A673 (cell line): ENCODE results near the gene GRID1. TPM values are rescaled to one million over a fixed set of nuclear protein-coding genes. Genes with fewer than 3 reads are reported as not detected.

Source experiments
- BruUV-seq: library from RNA; stranded (reverse); fragments of 400-500 nt; replicated peaks from 2 replicates; lab custom pipeline; 2021; lab: Mats Ljungman, UMichigan
- CTCF ChIA-PET: fragments of 300-600 bp; sonication (Branson Sonifier 250); formaldehyde crosslinking; loops from one replicate; lab custom pipeline; 2022; ENCODE audit warnings: antibody characterized with exemption; lab: Charles Lee
- POLR2A ChIA-PET: fragments of 300-600 bp; sonication (Branson Sonifier 250); formaldehyde crosslinking; loops from one replicate; lab custom pipeline; 2022; ENCODE audit warnings: antibody characterized with exemption; ENCODE audit not compliant: low non-redundant PET; lab: Charles Lee
- DNase-seq: peaks from one replicate; pipeline ENCODE4 v3.0.0-alpha.2; 2015; ENCODE audit warnings: low spot score
- H3K27ac ChIP-seq: fragments of 200-600 bp; sonication (generic); 2 replicates; pipeline ENCODE4 v1.5.1; 2016; ENCODE audit warnings: mixed run types, low read depth, mild to moderate bottlenecking, mixed read lengths, antibody characterized with exemption, low read length; ENCODE audit not compliant: poor library complexity, severe bottlenecking
- H3K27me3 ChIP-seq: fragments of 200-600 bp; sonication (generic); replicated peaks from 2 replicates; pipeline ENCODE4 v1.6.1; 2017; ENCODE audit warnings: mixed run types, low read depth, mild to moderate bottlenecking, mixed read lengths, antibody characterized with exemption, low read length; ENCODE audit not compliant: insufficient read depth, poor library complexity
- H3K36me3 ChIP-seq: fragments of 200-600 bp; sonication (generic); 2 replicates; pipeline ENCODE4 v1.6.1; 2016; ENCODE audit warnings: mixed run types, mild to moderate bottlenecking, mixed read lengths, antibody characterized with exemption, low read length; ENCODE audit not compliant: insufficient read depth, poor library complexity, severe bottlenecking
- H3K4me1 ChIP-seq: fragments of 200-600 bp; sonication (generic); 2 replicates; pipeline ENCODE4 v1.6.1; 2017; ENCODE audit warnings: mixed run types, mild to moderate bottlenecking, mixed read lengths, antibody characterized with exemption, low read length; ENCODE audit not compliant: insufficient read depth, poor library complexity, severe bottlenecking
- H3K4me3 ChIP-seq: fragments of 200-600 bp; sonication (generic); 2 replicates; pipeline ENCODE4 v1.5.1; 2016; ENCODE audit warnings: low read depth, mixed run types, mild to moderate bottlenecking, mixed read lengths, low read length; ENCODE audit not compliant: poor library complexity, severe bottlenecking
- H3K9me3 ChIP-seq: fragments of 200-600 bp; sonication (generic); 2 replicates; pipeline ENCODE4 v1.6.1; 2016; ENCODE audit warnings: mixed run types, low read depth, mild to moderate bottlenecking, mixed read lengths, antibody characterized with exemption, low read length; ENCODE audit not compliant: poor library complexity, severe bottlenecking
- EZH2 ChIP-seq: fragments of 200-600 bp; sonication (generic); IDR thresholded peaks from 2 replicates; pipeline ENCODE4 v1.6.1; 2017; ENCODE audit warnings: borderline replicate concordance, low read depth, mild to moderate bottlenecking, mixed read lengths, antibody characterized with exemption, low read length; ENCODE audit not compliant: poor library complexity, severe bottlenecking
- intact Hi-C: fragments of 100-400 bp; cut with micrococcal nuclease; formaldehyde crosslinking; loops from one replicate; pipeline ENCODE4 v1.10.0; 2022; ENCODE audit not compliant: unreplicated experiment
- total RNA-seq: library from RNA; stranded (reverse); gene quantifications from 2 replicates; pipeline ENCODE4 v1.2.3, GENCODE V29; 2021
- TF ChIP-seq, protein P1 (sequence below): fragments of 300-800, 200-600 bp; sonication (generic); conservative IDR thresholded peaks from 2 replicates; pipeline ENCODE4 v1.5.1; 2017; ENCODE audit warnings: low read depth, mild to moderate bottlenecking, antibody characterized with exemption, low read length, moderate library complexity, mixed read lengths

GRID1 gene
- total RNA-seq, 1 experiment from 2014 or later = not detected

DNA sequence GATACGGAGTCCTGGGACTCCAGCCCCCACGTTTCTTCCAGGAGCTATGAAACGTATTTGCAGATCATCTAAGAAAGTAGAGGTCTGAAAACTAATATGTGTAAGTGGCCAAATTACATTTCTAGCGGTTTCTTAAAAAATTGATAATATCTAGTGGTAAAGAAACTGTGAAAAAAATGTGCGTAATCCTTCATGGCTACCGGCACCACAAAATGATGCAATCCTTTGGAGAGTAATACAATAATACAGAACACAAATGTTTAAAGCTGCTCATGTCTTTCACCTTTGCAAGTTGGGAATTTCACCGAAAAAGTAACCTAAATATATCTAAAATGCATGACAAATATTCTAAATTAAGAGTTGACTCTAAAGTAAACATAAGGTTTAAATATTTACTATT lies 742.1 kb downstream of the GRID1 start:
- Histone ChIP-seq H3K27me3 (peaks cover 2% of the 10 kb centered on the region), H3K4me3 (no peak overlapping the region), H3K36me3 (no peaks in the 10 kb centered on the region), H3K4me1 (no peaks in the 10 kb centered on the region), H3K27ac (no peak overlapping the region), H3K9me3 (no peaks in the 10 kb centered on the region)
- intact Hi-C loops = no loop called here
- no peak for DNase-seq
- ChIA-PET POLR2A (no interaction called here), CTCF (no interaction called here)
- TF ChIP-seq EZH2 = no peak
- TF ChIP-seq, protein P1, sequence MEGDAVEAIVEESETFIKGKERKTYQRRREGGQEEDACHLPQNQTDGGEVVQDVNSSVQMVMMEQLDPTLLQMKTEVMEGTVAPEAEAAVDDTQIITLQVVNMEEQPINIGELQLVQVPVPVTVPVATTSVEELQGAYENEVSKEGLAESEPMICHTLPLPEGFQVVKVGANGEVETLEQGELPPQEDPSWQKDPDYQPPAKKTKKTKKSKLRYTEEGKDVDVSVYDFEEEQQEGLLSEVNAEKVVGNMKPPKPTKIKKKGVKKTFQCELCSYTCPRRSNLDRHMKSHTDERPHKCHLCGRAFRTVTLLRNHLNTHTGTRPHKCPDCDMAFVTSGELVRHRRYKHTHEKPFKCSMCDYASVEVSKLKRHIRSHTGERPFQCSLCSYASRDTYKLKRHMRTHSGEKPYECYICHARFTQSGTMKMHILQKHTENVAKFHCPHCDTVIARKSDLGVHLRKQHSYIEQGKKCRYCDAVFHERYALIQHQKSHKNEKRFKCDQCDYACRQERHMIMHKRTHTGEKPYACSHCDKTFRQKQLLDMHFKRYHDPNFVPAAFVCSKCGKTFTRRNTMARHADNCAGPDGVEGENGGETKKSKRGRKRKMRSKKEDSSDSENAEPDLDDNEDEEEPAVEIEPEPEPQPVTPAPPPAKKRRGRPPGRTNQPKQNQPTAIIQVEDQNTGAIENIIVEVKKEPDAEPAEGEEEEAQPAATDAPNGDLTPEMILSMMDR = no peak
- BruUV-seq = no TSS peak

DNA sequence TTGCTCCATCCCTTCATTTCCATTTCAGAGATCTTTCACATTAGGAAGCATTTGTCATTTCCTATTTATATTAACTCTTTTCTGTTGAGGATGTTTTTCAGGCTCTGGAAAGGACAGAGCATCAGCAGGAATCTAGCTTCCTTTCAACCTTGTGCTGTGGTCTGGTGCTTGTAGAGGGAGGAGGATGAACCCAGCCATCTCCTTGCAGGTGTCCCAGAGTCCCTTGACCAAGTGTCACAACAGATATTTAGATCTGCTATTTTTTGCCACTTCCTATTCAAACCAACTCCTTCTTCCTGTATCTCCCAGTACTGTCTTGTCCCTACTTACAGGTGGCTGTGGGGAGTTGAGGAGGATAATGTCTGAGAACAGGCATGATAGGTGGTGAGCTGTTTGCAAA lies 742.8 kb downstream of the GRID1 start:
- Histone ChIP-seq H3K4me1 (no peaks in the 10 kb centered on the region), H3K27me3 (no peaks in the 10 kb centered on the region), H3K36me3 (no peaks in the 10 kb centered on the region), H3K9me3 (no peaks in the 10 kb centered on the region), H3K4me3 (no peak overlapping the region), H3K27ac (no peak overlapping the region)
- BruUV-seq = no TSS peak
- DNase-seq = no peak
- POLR2A ChIA-PET = no interaction called here
- TF ChIP-seq, protein P1 = no peak
- no peak for TF ChIP-seq EZH2
- CTCF ChIA-PET = no interaction called here
- intact Hi-C loops = no loop called here

DNA sequence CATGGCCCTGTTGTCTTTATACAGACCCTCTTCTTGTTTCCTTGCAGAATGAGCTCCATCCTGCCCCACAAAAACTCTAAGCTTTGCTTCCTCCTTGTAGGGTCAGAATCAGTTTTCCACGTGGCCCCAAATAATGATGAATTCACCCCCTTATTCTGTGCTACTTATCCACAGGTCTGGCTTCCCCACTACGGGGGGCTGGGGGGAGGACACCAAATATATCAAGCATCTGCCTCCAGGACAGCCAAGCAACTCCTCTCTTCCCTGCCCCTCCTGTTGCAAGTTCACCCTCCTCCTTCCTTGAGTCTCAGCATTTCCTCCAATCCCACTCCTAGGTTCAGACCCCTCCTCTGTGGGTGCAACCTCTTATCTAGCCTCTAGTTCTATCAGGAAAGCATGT lies 743.3 kb downstream of the GRID1 start:
- DNase-seq = no peak
- Histone ChIP-seq H3K4me3 (no peak overlapping the region), H3K27ac (no peak overlapping the region), H3K4me1 (no peaks in the 10 kb centered on the region), H3K9me3 (no peaks in the 10 kb centered on the region), H3K27me3 (no peaks in the 10 kb centered on the region), H3K36me3 (no peaks in the 10 kb centered on the region)
- TF ChIP-seq, protein P1 = no peak
- no peak for TF ChIP-seq EZH2
- POLR2A ChIA-PET = no interaction called here
- CTCF ChIA-PET = no interaction called here
- intact Hi-C loops = no loop called here
- BruUV-seq = no TSS peak
